ENCODE results near the gene TBC1D9. TPM values are rescaled to one million over a fixed set of nuclear protein-coding genes. Genes with fewer than 3 reads are reported as not detected.

Gene TBC1D9
- polyA plus RNA-seq, 1 of the 3 experiments (the other 2 are of a cell fraction), result 13.5 TPM

DNA sequence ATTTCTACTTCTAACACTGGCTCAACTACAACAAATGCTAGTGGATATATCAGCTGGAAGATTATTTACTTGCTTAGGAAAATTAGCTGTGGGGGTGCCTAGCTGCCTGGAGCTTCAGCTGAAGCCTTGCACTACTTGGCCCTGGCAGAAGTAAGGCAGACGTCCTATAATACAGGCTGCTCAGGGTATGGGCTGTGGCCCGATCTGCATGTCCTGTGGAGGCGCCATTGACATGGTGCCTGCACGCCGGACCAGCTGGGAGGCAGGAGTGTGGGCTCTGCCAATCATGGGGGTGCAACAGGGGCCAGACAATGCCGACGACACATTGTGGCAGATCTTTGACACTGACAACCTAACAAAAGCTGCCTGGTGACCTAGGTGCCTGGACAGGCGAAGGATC is 155.8 kb downstream of the TBC1D9 start:
- CTCF ChIA-PET, result interaction anchor here (1.0 to 13.0 kb wide), 3 partner anchors 8 to 270 kb away, joined by 3 to 171 read pairs (median 19); no protein-coding TSS in a partner anchor
- POLR2A ChIA-PET, result no interaction called here
- 58% methylated on average over 4 of the region's 8 CpGs for WGBS (ENCODE audit: low lambda C conversion rate)

DNA sequence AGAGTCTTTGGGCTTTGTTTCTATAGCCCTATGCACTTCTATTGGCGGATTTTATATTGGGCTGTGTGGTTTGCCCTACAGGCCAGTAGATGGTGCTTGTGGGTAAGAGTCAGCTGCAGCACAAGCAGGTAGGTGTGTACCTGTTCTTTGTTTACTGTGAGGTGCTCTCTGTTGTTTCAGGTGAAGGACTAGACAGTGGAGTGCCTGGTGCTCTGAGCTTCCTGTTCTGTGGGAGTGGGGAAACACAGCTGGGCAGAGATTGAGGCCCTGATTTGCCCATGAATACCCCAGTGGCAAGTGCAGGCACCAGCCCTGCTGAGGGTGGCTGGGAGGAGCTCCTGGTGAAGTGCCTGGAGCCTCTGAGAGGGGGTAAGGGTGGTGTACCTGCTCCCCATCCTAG is 161.1 kb downstream of the TBC1D9 start:
- POLR2A ChIA-PET, result no interaction called here
- Histone ChIP-seq H3K79me2 (ENCODE audit: insufficient read depth) (no peaks in the 10 kb centered on the region), H3K27me3 (ENCODE audit: insufficient read depth) (no peaks in the 10 kb centered on the region; the same call in 1 of the 2 replicates)

More for the DNA sequence above, 155.8 kb downstream of the TBC1D9 start:
- H3K9ac ChIP-seq, result no peak overlapping the region
- H3K4me2 ChIP-seq, result no peak overlapping the region
- H3K79me2 ChIP-seq (ENCODE audit: insufficient read depth), result no peaks in the 10 kb centered on the region
- H3K9me3 ChIP-seq, result no peaks in the 10 kb centered on the region
- TF ChIP-seq, protein P1, sequence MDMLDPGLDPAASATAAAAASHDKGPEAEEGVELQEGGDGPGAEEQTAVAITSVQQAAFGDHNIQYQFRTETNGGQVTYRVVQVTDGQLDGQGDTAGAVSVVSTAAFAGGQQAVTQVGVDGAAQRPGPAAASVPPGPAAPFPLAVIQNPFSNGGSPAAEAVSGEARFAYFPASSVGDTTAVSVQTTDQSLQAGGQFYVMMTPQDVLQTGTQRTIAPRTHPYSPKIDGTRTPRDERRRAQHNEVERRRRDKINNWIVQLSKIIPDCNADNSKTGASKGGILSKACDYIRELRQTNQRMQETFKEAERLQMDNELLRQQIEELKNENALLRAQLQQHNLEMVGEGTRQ (IDR thresholded peaks at IDR 0.05; ENCODE audit: borderline replicate concordance, low read depth, low read length), result no peak
- TF ChIP-seq MEF2A (IDR thresholded peaks at IDR 0.05; ENCODE audit: borderline replicate concordance, low read depth) (no peak), RXRA (IDR thresholded peaks at IDR 0.05; ENCODE audit: borderline replicate concordance, low read depth) (no peak), EZH2phosphoT487 (IDR thresholded peaks at IDR 0.05; ENCODE audit: borderline replicate concordance, low read depth) (no peak), MXI1 (IDR thresholded peaks at IDR 0.05; ENCODE audit: low read depth, low read length) (no peak), ELF1 (IDR thresholded peaks at IDR 0.05) (no peak), RCOR1 (IDR thresholded peaks at IDR 0.05; ENCODE audit: low read length) (no peak), SMC3 (IDR thresholded peaks at IDR 0.05; ENCODE audit: low read depth, low read length) (no peak)
- TF ChIP-seq, protein P2, sequence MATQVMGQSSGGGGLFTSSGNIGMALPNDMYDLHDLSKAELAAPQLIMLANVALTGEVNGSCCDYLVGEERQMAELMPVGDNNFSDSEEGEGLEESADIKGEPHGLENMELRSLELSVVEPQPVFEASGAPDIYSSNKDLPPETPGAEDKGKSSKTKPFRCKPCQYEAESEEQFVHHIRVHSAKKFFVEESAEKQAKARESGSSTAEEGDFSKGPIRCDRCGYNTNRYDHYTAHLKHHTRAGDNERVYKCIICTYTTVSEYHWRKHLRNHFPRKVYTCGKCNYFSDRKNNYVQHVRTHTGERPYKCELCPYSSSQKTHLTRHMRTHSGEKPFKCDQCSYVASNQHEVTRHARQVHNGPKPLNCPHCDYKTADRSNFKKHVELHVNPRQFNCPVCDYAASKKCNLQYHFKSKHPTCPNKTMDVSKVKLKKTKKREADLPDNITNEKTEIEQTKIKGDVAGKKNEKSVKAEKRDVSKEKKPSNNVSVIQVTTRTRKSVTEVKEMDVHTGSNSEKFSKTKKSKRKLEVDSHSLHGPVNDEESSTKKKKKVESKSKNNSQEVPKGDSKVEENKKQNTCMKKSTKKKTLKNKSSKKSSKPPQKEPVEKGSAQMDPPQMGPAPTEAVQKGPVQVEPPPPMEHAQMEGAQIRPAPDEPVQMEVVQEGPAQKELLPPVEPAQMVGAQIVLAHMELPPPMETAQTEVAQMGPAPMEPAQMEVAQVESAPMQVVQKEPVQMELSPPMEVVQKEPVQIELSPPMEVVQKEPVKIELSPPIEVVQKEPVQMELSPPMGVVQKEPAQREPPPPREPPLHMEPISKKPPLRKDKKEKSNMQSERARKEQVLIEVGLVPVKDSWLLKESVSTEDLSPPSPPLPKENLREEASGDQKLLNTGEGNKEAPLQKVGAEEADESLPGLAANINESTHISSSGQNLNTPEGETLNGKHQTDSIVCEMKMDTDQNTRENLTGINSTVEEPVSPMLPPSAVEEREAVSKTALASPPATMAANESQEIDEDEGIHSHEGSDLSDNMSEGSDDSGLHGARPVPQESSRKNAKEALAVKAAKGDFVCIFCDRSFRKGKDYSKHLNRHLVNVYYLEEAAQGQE (IDR thresholded peaks at IDR 0.05; ENCODE audit: low read depth, low read length), result no peak
- TF ChIP-seq, protein P3, sequence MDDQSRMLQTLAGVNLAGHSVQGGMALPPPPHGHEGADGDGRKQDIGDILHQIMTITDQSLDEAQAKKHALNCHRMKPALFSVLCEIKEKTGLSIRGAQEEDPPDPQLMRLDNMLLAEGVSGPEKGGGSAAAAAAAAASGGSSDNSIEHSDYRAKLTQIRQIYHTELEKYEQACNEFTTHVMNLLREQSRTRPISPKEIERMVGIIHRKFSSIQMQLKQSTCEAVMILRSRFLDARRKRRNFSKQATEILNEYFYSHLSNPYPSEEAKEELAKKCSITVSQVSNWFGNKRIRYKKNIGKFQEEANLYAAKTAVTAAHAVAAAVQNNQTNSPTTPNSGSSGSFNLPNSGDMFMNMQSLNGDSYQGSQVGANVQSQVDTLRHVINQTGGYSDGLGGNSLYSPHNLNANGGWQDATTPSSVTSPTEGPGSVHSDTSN (IDR thresholded peaks at IDR 0.05), result no peak
- 0 out of 2 replicates have a peak, but pooled peaks cover 8% of the 10 kb centered on the region for H3K27me3 ChIP-seq (ENCODE audit: insufficient read depth)
- H4K20me1 ChIP-seq (ENCODE audit: insufficient read depth), result no peaks in the 10 kb centered on the region
- H3K4me1 ChIP-seq (ENCODE audit: control insufficient read depth in 1 of 2, insufficient read depth in 2 of 2, low read depth in 1 of 2, low read length in 1 of 2), result no peaks in the 10 kb centered on the region; a peak in 1 of 4 replicates
- H2AFZ ChIP-seq (ENCODE audit: low read depth), result no peak overlapping the region
- H3K36me3 ChIP-seq (replicated peaks in 1 of 2; ENCODE audit: control insufficient read depth in 1 of 2, insufficient read depth in 2 of 2, low read length in 1 of 2), result no peaks in the 10 kb centered on the region
- no peak overlapping the region for H3K4me3 ChIP-seq (ENCODE audit: low read depth in 2 of 2, low read length in 1 of 2)
- H3K9me2 ChIP-seq, result no peaks in the 10 kb centered on the region
- no peak for DNase-seq
- no peaks in the 10 kb centered on the region for H3F3A ChIP-seq (replicated peaks; ENCODE audit: insufficient read depth)
- H3K27ac ChIP-seq (ENCODE audit: low read depth in 2 of 2, low read length in 1 of 2), result no peak overlapping the region

More for the DNA sequence above, 161.1 kb downstream of the TBC1D9 start:
- Histone ChIP-seq H3K9me3 (no peaks in the 10 kb centered on the region), H3K4me2 (no peak overlapping the region), H3K9ac (no peak overlapping the region), H3F3A (replicated peaks; ENCODE audit: insufficient read depth) (no peaks in the 10 kb centered on the region), H3K4me3 (ENCODE audit: low read depth in 2 of 2, low read length in 1 of 2) (no peak overlapping the region), H3K36me3 (replicated peaks in 1 of 2; ENCODE audit: control insufficient read depth in 1 of 2, insufficient read depth in 2 of 2, low read length in 1 of 2) (no peaks in the 10 kb centered on the region), H4K20me1 (ENCODE audit: insufficient read depth) (no peaks in the 10 kb centered on the region), H3K9me2 (no peaks in the 10 kb centered on the region), H3K27ac (ENCODE audit: low read depth in 2 of 2, low read length in 1 of 2) (no peak overlapping the region), H3K4me1 (ENCODE audit: control insufficient read depth in 1 of 2, insufficient read depth in 2 of 2, low read depth in 1 of 2, low read length in 1 of 2) (no peaks in the 10 kb centered on the region), H2AFZ (ENCODE audit: low read depth) (no peak overlapping the region)
- 37% methylated on average over 1 of the region's 1 CpG for WGBS (ENCODE audit: low lambda C conversion rate)
- no peak for DNase-seq
- CTCF ChIA-PET, result interaction anchor here (0.8 to 1.4 kb wide), 3 partner anchors 14 to 235 kb away, joined by 3 to 4 read pairs (median 3); no protein-coding TSS in a partner anchor
- TF ChIP-seq MXI1 (IDR thresholded peaks at IDR 0.05; ENCODE audit: low read depth, low read length) (no peak), SMC3 (IDR thresholded peaks at IDR 0.05; ENCODE audit: low read depth, low read length) (peak; percentile 9; the same call in 1 of the 2 replicates), FOXM1 (IDR thresholded peaks at IDR 0.05; ENCODE audit: low read depth) (no peak), YY1 (IDR thresholded peaks at IDR 0.05; ENCODE audit: low read depth) (no peak), RAD21 (IDR thresholded peaks at IDR 0.05; ENCODE audit: low read length) (peak; percentile 31; the same call in 1 of the 2 replicates), POLR2AphosphoS5 (IDR thresholded peaks at IDR 0.05; ENCODE audit: low read depth, low read length) (no peak), FOXJ3 (CRISPR knock-in tag; IDR thresholded peaks at IDR 0.05) (no peak)
- TF ChIP-seq, protein P4, sequence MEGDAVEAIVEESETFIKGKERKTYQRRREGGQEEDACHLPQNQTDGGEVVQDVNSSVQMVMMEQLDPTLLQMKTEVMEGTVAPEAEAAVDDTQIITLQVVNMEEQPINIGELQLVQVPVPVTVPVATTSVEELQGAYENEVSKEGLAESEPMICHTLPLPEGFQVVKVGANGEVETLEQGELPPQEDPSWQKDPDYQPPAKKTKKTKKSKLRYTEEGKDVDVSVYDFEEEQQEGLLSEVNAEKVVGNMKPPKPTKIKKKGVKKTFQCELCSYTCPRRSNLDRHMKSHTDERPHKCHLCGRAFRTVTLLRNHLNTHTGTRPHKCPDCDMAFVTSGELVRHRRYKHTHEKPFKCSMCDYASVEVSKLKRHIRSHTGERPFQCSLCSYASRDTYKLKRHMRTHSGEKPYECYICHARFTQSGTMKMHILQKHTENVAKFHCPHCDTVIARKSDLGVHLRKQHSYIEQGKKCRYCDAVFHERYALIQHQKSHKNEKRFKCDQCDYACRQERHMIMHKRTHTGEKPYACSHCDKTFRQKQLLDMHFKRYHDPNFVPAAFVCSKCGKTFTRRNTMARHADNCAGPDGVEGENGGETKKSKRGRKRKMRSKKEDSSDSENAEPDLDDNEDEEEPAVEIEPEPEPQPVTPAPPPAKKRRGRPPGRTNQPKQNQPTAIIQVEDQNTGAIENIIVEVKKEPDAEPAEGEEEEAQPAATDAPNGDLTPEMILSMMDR (IDR thresholded peaks at IDR 0.05), result peak; percentile 42

Measured in SK-N-SH (cell line).